Measurements from ENCODE around the gene FAM53B.

FAM53B gene

DNA sequence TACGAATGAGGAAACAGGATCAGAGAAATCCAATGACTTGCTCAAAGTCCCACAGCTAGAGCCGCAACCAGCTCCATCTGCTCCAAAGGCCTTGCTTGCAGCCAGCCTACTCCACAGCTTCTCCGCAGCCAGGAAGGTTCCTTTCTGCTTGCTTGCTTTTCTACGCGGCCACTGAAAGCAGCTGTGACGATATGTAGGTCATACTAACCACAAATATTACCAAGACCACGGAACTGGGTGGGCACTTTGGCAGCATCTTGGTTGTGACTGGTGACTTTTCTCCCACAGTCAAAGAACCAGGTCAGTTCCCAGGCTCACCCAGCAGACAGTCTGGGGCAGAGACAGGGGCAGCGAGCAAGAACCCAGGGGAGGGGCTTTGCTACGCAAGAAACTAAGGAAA, 86.4 kb downstream of the FAM53B start:
- H3K27ac ChIP-seq = peak overlapping the region; percentile 59
- CTCF ChIA-PET = interaction anchor here (0.7 kb wide), 1 partner anchor 358 kb away, joined by 3 read pairs; no protein-coding TSS in a partner anchor
- no peak for TF ChIP-seq CTCF (conservative IDR thresholded peaks at IDR 0.05; ENCODE audit: low read depth)
- POLR2A ChIA-PET (ENCODE audit: low non-redundant PET) = no interaction called here
- no peak for DNase-seq (ENCODE audit: low spot score)

- ChIA-PET CTCF (no interaction called here), POLR2A (ENCODE audit: low non-redundant PET) (no interaction called here)
- H3K27ac ChIP-seq = peak overlapping the region; percentile 95; the same call in 1 of the 2 replicates
- TF ChIP-seq CTCF (conservative IDR thresholded peaks at IDR 0.05; ENCODE audit: low read depth) = no peak
- DNase-seq (ENCODE audit: low spot score) = no peak
Measured at GRCh38 chr10:124656541-124656940, 87.6 kb downstream of the FAM53B start.

DNA sequence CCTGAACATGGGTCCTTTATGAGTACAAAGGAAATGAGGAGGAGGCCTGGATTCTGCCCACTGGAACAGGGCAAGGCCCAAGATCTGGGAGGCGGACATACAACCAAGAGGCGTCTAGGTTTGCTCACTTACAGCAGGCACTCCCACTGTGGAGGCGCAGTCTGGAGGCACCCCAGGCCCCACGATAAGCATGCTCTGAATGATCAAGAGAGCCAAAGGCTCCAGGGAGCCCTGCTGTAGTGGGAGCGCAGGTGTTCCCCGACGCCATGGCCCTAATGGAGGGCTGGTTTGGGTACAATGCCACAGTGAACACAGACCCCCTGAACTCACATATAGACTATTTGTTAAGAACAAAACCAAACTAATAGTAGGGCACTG, 88.1 kb downstream of the FAM53B start:
- TF ChIP-seq CTCF (conservative IDR thresholded peaks at IDR 0.05; ENCODE audit: low read depth) = no peak
- peak overlapping the region; percentile 95 for H3K27ac ChIP-seq
- CTCF ChIA-PET = no interaction called here
- DNase-seq (ENCODE audit: low spot score) = no peak
- POLR2A ChIA-PET (ENCODE audit: low non-redundant PET) = no interaction called here

DNA sequence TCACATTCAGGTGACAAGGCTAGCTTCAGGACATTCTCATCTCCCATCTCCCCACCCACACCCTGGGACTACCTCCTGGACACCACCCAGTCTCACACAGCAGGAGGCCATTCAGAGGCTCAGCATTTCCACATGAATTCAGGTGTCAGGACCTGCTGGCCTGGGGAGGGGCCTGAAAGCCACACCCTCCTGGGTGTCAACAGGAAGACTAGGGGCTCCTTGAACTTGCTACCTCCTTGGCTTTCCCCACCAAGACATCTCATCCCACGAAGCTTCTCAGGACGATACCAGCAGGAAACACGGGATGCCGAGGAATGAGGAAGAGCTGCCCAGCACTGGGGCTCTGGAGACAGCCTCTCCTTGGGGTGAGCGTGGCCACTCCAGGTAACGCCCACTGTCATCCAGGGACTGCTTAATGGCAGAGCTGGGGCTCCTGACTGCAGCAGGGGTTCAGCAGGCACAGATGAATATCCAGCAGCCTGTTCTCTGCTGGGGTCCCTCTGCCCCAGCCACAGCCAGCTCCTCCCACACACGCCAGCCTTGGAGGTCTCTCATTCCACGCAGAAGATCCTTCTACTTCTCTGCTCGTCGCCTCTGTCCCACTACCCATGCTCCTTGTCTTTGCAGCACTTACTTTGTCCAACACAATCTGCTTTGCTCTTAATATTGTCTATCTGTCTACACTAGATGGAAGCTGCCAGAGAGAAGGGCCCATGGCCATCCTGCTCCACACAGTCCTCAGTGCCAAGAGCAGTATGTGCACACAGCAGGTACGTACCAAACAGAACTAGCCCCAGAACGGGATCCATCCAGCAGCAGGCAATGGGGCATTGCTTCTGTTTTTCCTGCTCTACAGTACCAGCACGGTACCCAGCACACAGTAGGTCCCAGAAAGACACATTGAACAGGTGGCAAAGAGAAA, 88.7 kb downstream of the FAM53B start:
- DNase-seq (ENCODE audit: low spot score) = no peak
- ChIA-PET CTCF (interaction anchor here (0.6 kb wide), 1 partner anchor 392 kb away, joined by 3 read pairs; no protein-coding TSS in a partner anchor), POLR2A (ENCODE audit: low non-redundant PET) (interaction anchor here (0.6 kb wide), 1 partner anchor 136 kb away, joined by 3 read pairs; the partner anchor contains the start of gene EEF1AKMT2)
- TF ChIP-seq CTCF (conservative IDR thresholded peaks at IDR 0.05; ENCODE audit: low read depth) = no peak
- peak overlapping the region; percentile 95 for H3K27ac ChIP-seq

DNA sequence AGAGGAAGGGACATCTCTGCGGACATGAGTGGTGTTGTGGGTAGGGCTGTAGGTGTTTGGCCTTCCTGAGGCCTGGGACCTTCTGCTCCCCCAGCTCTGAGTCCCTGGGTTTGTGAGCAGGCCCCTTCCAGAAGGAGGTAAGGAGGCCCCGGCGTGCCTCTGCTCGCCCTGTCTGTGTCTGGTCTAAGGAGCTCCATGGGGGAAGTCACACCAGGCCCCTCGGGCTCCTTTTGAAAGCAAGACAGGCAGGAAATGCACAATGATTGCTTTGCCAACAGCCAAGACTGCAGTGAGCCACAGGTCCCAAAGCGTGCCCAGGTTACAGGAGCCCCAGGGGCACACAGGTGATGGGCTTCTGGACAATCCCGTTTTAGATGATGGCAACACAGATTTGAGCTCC, 89.5 kb downstream of the FAM53B start:
- H3K27ac ChIP-seq = peak overlapping the region; percentile 95
- peak; percentile 61 for DNase-seq (ENCODE audit: low spot score)
- CTCF ChIA-PET = interaction anchor here (0.6 to 0.7 kb wide), 3 partner anchors 87 to 743 kb away, joined by 3 read pairs; no protein-coding TSS in a partner anchor
- POLR2A ChIA-PET (ENCODE audit: low non-redundant PET) = interaction anchor here (0.6 kb wide), 2 partner anchors 22 to 137 kb away, joined by 3 read pairs; partner anchors contain the start of gene EEF1AKMT2
- no peak for TF ChIP-seq CTCF (conservative IDR thresholded peaks at IDR 0.05; ENCODE audit: low read depth)

DNA sequence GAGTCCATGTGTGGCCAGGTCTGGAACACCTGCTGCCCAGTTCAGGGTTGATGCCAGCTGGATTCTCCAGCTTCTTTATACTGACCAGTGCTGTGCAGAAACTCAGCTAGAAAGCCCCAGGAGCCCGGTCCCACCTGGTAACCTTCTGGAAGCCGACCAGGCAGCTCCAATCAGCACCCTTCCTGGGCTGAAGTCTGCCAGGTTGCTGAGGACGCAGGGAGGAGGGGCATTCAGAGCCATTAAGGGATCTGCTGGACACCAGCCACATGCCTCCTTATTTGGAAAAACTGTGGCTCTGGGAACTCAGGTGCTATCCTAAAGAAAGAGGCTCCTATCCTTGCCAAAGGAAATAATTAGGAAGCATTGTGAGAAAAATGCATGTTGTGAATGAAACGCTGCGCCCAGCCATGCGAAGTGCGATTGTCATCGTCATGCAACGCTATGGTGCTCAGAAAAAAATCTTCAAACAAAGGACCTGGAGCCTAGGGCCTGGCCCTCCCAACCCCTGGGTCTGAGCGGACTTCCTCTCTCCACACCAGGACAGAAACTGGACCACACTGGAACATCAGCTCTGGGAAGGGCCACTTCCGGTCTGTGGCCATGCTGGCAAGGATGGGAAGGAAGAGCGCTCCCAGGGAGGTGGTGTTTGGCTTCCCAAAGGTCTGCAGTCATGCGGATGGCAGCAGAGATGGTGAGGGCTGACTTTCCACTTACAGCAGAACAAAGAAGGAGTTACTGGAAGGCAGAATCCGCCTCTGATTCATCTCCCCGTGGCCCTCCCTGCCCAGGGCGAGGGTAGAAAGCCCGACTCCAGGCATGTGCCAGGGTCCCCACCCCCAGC, 90.1 kb downstream of the FAM53B start:
- CTCF ChIA-PET = interaction anchor here (0.6 to 0.7 kb wide), 5 partner anchors 26 to 742 kb away, joined by 3 to 4 read pairs (median 3); no protein-coding TSS in a partner anchor
- DNase-seq (ENCODE audit: low spot score) = peak; percentile 58
- H3K27ac ChIP-seq = peak overlapping the region; percentile 95
- TF ChIP-seq CTCF (conservative IDR thresholded peaks at IDR 0.05; ENCODE audit: low read depth) = no peak
- POLR2A ChIA-PET (ENCODE audit: low non-redundant PET) = interaction anchor here (0.6 kb wide), 1 partner anchor 23 kb away, joined by 3 read pairs; no protein-coding TSS in a partner anchor
